Spleen (tissue), 7 donors: ENCODE measurements around the gene ABCC5.

Source experiments
- POLR2A ChIP-seq, 3 donors: fragments of 450-650 bp; IDR thresholded peaks; one replicate each; pipeline ENCODE4 v1.5.1; 2017; ENCODE audit warnings: antibody characterized with exemption in 3 of 3, mild to moderate bottlenecking in 1 of 3
- TF ChIP-seq, protein P1 (sequence below), 11 experiments: fragments of 200-600 bp in 7 of 11; fragments of 450-650 bp in 4 of 11; sonication (generic) in 4 of 11; IDR thresholded peaks in 8 of 11; conservative IDR thresholded peaks in 3 of 11; 1 replicate in 7 of 11; 2 replicates in 4 of 11; pipeline versions ENCODE4 v1.4.0 to v1.8.0; 2016 to 2021; ENCODE audit warnings: antibody characterized with exemption in 11 of 11, inconsistent platforms in 4 of 11, mild to moderate bottlenecking in 1 of 11
- donor health status: DM: no; HTN: no; CAD: no; lungs with moderate emphysema.
- donor health status: DM: no; HTN: no; CAD: no.
- donor health status: DM: no; HTN: no; CAD: no.

DNA sequence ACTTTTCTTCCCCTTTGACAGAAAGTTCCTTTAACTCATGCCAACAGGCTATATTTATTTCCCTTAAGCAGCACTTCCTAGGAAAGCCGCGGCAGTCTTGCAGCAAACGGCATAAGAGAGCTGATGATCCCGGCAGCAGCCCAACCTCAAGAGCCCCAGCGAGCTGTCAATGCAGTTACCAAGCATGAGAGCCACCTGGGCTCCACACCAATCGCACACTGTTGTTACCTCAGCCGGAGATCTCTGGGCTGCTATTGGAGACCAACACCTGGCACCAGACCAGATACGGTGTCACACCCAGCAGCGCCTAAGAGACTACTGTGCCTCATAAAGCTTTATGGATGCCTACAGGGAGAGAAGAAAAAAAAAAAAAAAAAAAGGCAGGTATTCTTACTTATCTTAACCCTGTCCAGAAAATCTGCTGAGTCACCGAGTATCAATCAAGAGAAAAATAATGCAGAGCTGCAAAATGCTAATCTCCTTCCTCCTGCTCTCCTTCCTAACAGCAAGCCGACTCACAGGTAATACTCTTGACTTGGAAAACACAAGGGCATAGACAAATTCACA, 11.7 kb downstream of the ABCC5 start:
- no peak for TF ChIP-seq POLR2A (IDR thresholded peaks at IDR 0.05)
- TF ChIP-seq, protein P1, sequence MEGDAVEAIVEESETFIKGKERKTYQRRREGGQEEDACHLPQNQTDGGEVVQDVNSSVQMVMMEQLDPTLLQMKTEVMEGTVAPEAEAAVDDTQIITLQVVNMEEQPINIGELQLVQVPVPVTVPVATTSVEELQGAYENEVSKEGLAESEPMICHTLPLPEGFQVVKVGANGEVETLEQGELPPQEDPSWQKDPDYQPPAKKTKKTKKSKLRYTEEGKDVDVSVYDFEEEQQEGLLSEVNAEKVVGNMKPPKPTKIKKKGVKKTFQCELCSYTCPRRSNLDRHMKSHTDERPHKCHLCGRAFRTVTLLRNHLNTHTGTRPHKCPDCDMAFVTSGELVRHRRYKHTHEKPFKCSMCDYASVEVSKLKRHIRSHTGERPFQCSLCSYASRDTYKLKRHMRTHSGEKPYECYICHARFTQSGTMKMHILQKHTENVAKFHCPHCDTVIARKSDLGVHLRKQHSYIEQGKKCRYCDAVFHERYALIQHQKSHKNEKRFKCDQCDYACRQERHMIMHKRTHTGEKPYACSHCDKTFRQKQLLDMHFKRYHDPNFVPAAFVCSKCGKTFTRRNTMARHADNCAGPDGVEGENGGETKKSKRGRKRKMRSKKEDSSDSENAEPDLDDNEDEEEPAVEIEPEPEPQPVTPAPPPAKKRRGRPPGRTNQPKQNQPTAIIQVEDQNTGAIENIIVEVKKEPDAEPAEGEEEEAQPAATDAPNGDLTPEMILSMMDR (IDR thresholded peaks at IDR 0.05 in 8 of 11, conservative IDR thresholded peaks at IDR 0.05 in 3 of 11): no peak
